SK-N-SH treated with all-trans-retinoic acid at 6 μM for 48 hours (cell line): ENCODE measurements around the gene EFCAB14.
"Not testable (repeated sequence)": the region's sequence is repeated elsewhere in the genome, so short reads cannot be mapped to it uniquely, and the experiment has no call there.

Experiments
- ATAC-seq: fragments of 200-7000 bp; cut with Tn5 transposase; 3 replicates; pipeline ENCODE4 v1.9.1; 2020; ENCODE audit warnings: mild to moderate bottlenecking, moderate library complexity
- ARNTL ChIP-seq: fragments of 450-650 bp; formaldehyde crosslinking; IDR thresholded peaks from 2 replicates; pipeline ENCODE4 v1.5.0; 2020; ENCODE audit warnings: low read depth, mild to moderate bottlenecking, moderate library complexity, borderline replicate concordance
- BACH2 ChIP-seq: fragments of 250-450 bp; sonication (Bioruptor Pico); IDR thresholded peaks from 2 replicates; pipeline ENCODE4 v1.9.0; 2021; ENCODE audit warnings: mild to moderate bottlenecking, borderline replicate concordance
- CREB5 ChIP-seq: fragments of 250-450 bp; sonication (Bioruptor Pico); IDR thresholded peaks from 2 replicates; pipeline ENCODE4 v1.5.1; 2020; ENCODE audit warnings: low read depth, mild to moderate bottlenecking, moderate library complexity
- CSDC2 ChIP-seq: fragments of 250-450 bp; sonication (Bioruptor Pico); IDR thresholded peaks from 2 replicates; pipeline ENCODE4 v1.5.0; 2020; ENCODE audit warnings: mild to moderate bottlenecking, moderate library complexity
- CSRNP3 ChIP-seq: fragments of 250-450 bp; sonication (Bioruptor Pico); IDR thresholded peaks from 2 replicates; pipeline ENCODE4 v1.5.1; 2021; ENCODE audit warnings: mild to moderate bottlenecking, moderate library complexity
- ESRRG ChIP-seq: fragments of 250-450 bp; sonication (Bioruptor Pico); IDR thresholded peaks from 2 replicates; pipeline ENCODE4 v1.6.1; 2021; ENCODE audit warnings: mild to moderate bottlenecking
- GLIS3 ChIP-seq: fragments of 250-450 bp; sonication (Bioruptor Pico); IDR thresholded peaks from 2 replicates; pipeline ENCODE4 v1.5.0; 2020; ENCODE audit warnings: mild to moderate bottlenecking, moderate library complexity
- OSR1 ChIP-seq: fragments of 250-450 bp; sonication (Bioruptor Pico); IDR thresholded peaks from 2 replicates; pipeline ENCODE4 v1.8.0; 2022; ENCODE audit warnings: moderate library complexity, mild to moderate bottlenecking, inconsistent platforms
- PATZ1 ChIP-seq: fragments of 250-450 bp; sonication (Bioruptor Pico); IDR thresholded peaks from 2 replicates; pipeline ENCODE4 v1.8.0; 2020; ENCODE audit warnings: mild to moderate bottlenecking, moderate library complexity, borderline replicate concordance
- PPARA ChIP-seq: fragments of 250-450 bp; sonication (Bioruptor Pico); IDR thresholded peaks from 2 replicates; pipeline ENCODE4 v1.5.0; 2020; ENCODE audit warnings: mild to moderate bottlenecking, borderline replicate concordance
- RARB ChIP-seq: fragments of 250-450 bp; sonication (Bioruptor Pico); IDR thresholded peaks from 2 replicates; pipeline ENCODE4 v1.8.0; 2021; ENCODE audit warnings: mild to moderate bottlenecking, moderate library complexity
- TCF4 ChIP-seq: fragments of 250-450 bp; sonication (Bioruptor Pico); IDR thresholded peaks from 2 replicates; pipeline ENCODE4 v1.8.0; 2021; ENCODE audit warnings: mild to moderate bottlenecking, moderate library complexity, borderline replicate concordance
- TSHZ2 ChIP-seq: fragments of 250-450 bp; sonication (Bioruptor Pico); IDR thresholded peaks from 2 replicates; pipeline ENCODE4 v1.5.0; 2020; ENCODE audit warnings: mild to moderate bottlenecking, moderate library complexity
- ZC3H10 ChIP-seq: fragments of 250-450 bp; sonication (Bioruptor Pico); IDR thresholded peaks from 2 replicates; pipeline ENCODE4 v1.5.1; 2021; ENCODE audit warnings: mild to moderate bottlenecking, moderate library complexity
- ZFP3 ChIP-seq: fragments of 250-450 bp; sonication (Bioruptor Pico); IDR thresholded peaks from 2 replicates; pipeline ENCODE4 v1.5.0; 2020; ENCODE audit warnings: mild to moderate bottlenecking, moderate library complexity
- ZFP30 ChIP-seq: fragments of 450-650 bp; formaldehyde crosslinking; IDR thresholded peaks from 2 replicates; pipeline ENCODE4 v1.5.0; 2022; ENCODE audit warnings: mild to moderate bottlenecking, moderate library complexity
- ZNF565 ChIP-seq: fragments of 450-650 bp; formaldehyde crosslinking; conservative IDR thresholded peaks from 2 replicates; pipeline ENCODE4 v1.5.0; 2020; ENCODE audit warnings: low read depth, mild to moderate bottlenecking, moderate library complexity
- ZNF70 ChIP-seq: fragments of 450-650 bp; formaldehyde crosslinking; IDR thresholded peaks from 2 replicates; pipeline ENCODE4 v1.5.0; 2020; ENCODE audit warnings: mild to moderate bottlenecking, moderate library complexity
- ZNF8 ChIP-seq: fragments of 450-650 bp; formaldehyde crosslinking; IDR thresholded peaks from 2 replicates; pipeline ENCODE4 v1.5.0; 2020; ENCODE audit warnings: mild to moderate bottlenecking, moderate library complexity

Gene EFCAB14

GRCh38 chr1:46757956-46758528 lies 39.1 kb upstream of the EFCAB14 start:
- TF ChIP-seq OSR1 (no peak), ARNTL (CRISPR knock-in tag) (no peak), ZFP30 (CRISPR knock-in tag) (no peak), CSRNP3 (CRISPR knock-in tag) (no peak), BACH2 (CRISPR knock-in tag) (no peak), PATZ1 (CRISPR knock-in tag) (no peak)
- TF ChIP-seq, all 23 proteins: peak for 0
- no peak for ATAC-seq

GRCh38 chr1:46757247-46757955 lies 38.5 kb upstream of the EFCAB14 start:
- no peak for ATAC-seq
- TF ChIP-seq ZC3H10: no peak
- no peak for TF ChIP-seq ZFP3 (CRISPR knock-in tag)
- no peak for TF ChIP-seq ZNF8 (CRISPR knock-in tag)
- TF ChIP-seq ESRRG (CRISPR knock-in tag): no peak
- no peak for TF ChIP-seq ARNTL (CRISPR knock-in tag)
- no peak for TF ChIP-seq OSR1
- TF ChIP-seq CREB5 (CRISPR knock-in tag): no peak
- TF ChIP-seq CSRNP3 (CRISPR knock-in tag): no peak
- no peak for TF ChIP-seq TSHZ2 (CRISPR knock-in tag)
- TF ChIP-seq PPARA: no peak
- TF ChIP-seq TCF4 (CRISPR knock-in tag): no peak

GRCh38 chr1:46755121-46755520 lies 36.2 kb upstream of the EFCAB14 start:
- no peak for ATAC-seq
- TF ChIP-seq ARNTL (CRISPR knock-in tag) (no peak), OSR1 (no peak), CSDC2 (no peak), BACH2 (CRISPR knock-in tag) (no peak), PPARA (no peak), ZFP30 (CRISPR knock-in tag) (no peak), GLIS3 (CRISPR knock-in tag) (no peak), CSRNP3 (CRISPR knock-in tag) (no peak), ZNF70 (CRISPR knock-in tag) (no peak), ESRRG (CRISPR knock-in tag) (no peak), ZNF565 (CRISPR knock-in tag) (no peak), TSHZ2 (CRISPR knock-in tag) (no peak), RARB (no peak)

GRCh38 chr1:46754707-46755106 lies 35.8 kb upstream of the EFCAB14 start:
- ATAC-seq: not testable (repeated sequence)
